Dermis lymphatic vessel endothelial cell (primary cell): ENCODE data around the gene ST6GALNAC6. TPM values are rescaled to one million over a fixed set of nuclear protein-coding genes. Genes with fewer than 3 reads are reported as not detected.

Experiments
- total RNA-seq: library from RNA; depleted of rRNA; stranded (reverse); fragments of >200 nt; gene quantifications from 2 replicates; pipeline ENCODE4 v1.2.1, GENCODE V29; 2014

The ST6GALNAC6 gene
- total RNA-seq, result 36.9 and 41.7 TPM in 2 replicates

GRCh38 chr9:127899128-127899943 lies at the start of gene ST6GALNAC6:
ST6GALNAC6 (minus strand) TSS chr9:127899603; CDS start chr9:127897981, 1,622 bp downstream.

GRCh38 chr9:127937388-127938297 lies 38.2 kb upstream of the ST6GALNAC6 start, which contains the start of gene DPM2:
DPM2 (minus strand) TSS chr9:127937854; CDS start chr9:127937820, 34 bp downstream.

GRCh38 chr9:127930231-127931091 lies 31.1 kb upstream of the ST6GALNAC6 start, which contains the start of gene PIP5KL1:
PIP5KL1 (minus strand) TSS chr9:127930777; CDS start chr9:127930752, 25 bp downstream.

GRCh38 chr9:127916720-127917581 lies 17.5 kb upstream of the ST6GALNAC6 start, which contains the start of gene ST6GALNAC4:
ST6GALNAC4 (minus strand) TSS chr9:127917041; CDS start chr9:127916419, 622 bp downstream.

GRCh38 chr9:127877566-127877998 lies 21.8 kb downstream of the ST6GALNAC6 start, which contains the start of gene AK1:
AK1 (minus strand) TSS chr9:127877675; CDS start chr9:127874617, 3,058 bp downstream.

GRCh38 chr9:127854184-127854806 lies 45.1 kb downstream of the ST6GALNAC6 start, which contains the start of gene ENG:
ENG (minus strand) TSS chr9:127854658; CDS start chr9:127854355, 303 bp downstream.

Other genes with a start within 250 kb of the ST6GALNAC6 start
- gene CFAP157, start 192.6 kb downstream of the ST6GALNAC6 start, total RNA-seq, result 0.09 TPM in 1 of 2 replicates, not detected in the other
- gene PTRH1, start 183.9 kb downstream of the ST6GALNAC6 start, total RNA-seq, result 15.6 and 20.7 TPM in 2 replicates
- not detected in 2 replicates for gene TTC16, start 183.5 kb downstream of the ST6GALNAC6 start, total RNA-seq
- gene TOR2A, start 164.3 kb downstream of the ST6GALNAC6 start, total RNA-seq, result 4.9 and 5.5 TPM in 2 replicates
- 51.5 and 72.8 TPM in 2 replicates for gene SH2D3C, start 120.9 kb downstream of the ST6GALNAC6 start, total RNA-seq
- gene CDK9, start 113.6 kb downstream of the ST6GALNAC6 start, total RNA-seq, result 81.1 and 86.7 TPM in 2 replicates
- 43.0 and 50.4 TPM in 2 replicates for gene FPGS, start 96.7 kb downstream of the ST6GALNAC6 start, total RNA-seq
- 24.6 and 29.1 TPM in 2 replicates for gene ENG, start 44.9 kb downstream of the ST6GALNAC6 start, total RNA-seq
- gene AK1, start 21.9 kb downstream of the ST6GALNAC6 start, total RNA-seq, result 17.0 and 17.6 TPM in 2 replicates
- gene ST6GALNAC4, start 17.4 kb upstream of the ST6GALNAC6 start, total RNA-seq, result 25.5 and 29.6 TPM in 2 replicates
- gene PIP5KL1, start 31.2 kb upstream of the ST6GALNAC6 start, total RNA-seq, result 0.87 and 1.7 TPM in 2 replicates
- 10.7 and 14.7 TPM in 2 replicates for gene DPM2, start 38.3 kb upstream of the ST6GALNAC6 start, total RNA-seq
- gene EEIG1, start 81.4 kb upstream of the ST6GALNAC6 start, total RNA-seq, result 28.2 and 62.7 TPM in 2 replicates
- gene NAIF1, start 167.7 kb upstream of the ST6GALNAC6 start, total RNA-seq, result 9.5 TPM in 2 replicates
- gene SLC25A25, start 168.6 kb upstream of the ST6GALNAC6 start, total RNA-seq, result 25.3 and 48.5 TPM in 2 replicates
- 50.5 and 60.2 TPM in 2 replicates for gene PTGES2, start 228.1 kb upstream of the ST6GALNAC6 start, total RNA-seq
- not detected in 2 replicates for gene LCN2, start 249.8 kb upstream of the ST6GALNAC6 start, total RNA-seq